Mammary epithelial cell (primary cell): Measurements from ENCODE around the gene WDR45B.

ENCODE experiments used
- CTCF ChIP-seq, 2 donors: IDR thresholded peaks in 1 of 2; conservative IDR thresholded peaks in 1 of 2; 2 replicates each; pipeline ENCODE4 v1.5.1; 2011 to 2012; ENCODE audit warnings: inconsistent platforms in 2 of 2, low read length in 2 of 2, mild to moderate bottlenecking in 2 of 2, control low read depth in 1 of 2, low read depth in 1 of 2; ENCODE audit not compliant: insufficient read depth in 1 of 2; ENCODE audit errors: extremely low read depth in 1 of 2
- EZH2 ChIP-seq: IDR thresholded peaks from 2 replicates; pipeline ENCODE4 v1.6.1; 2012; ENCODE audit warnings: low read length, inconsistent platforms, borderline replicate concordance

DNA sequence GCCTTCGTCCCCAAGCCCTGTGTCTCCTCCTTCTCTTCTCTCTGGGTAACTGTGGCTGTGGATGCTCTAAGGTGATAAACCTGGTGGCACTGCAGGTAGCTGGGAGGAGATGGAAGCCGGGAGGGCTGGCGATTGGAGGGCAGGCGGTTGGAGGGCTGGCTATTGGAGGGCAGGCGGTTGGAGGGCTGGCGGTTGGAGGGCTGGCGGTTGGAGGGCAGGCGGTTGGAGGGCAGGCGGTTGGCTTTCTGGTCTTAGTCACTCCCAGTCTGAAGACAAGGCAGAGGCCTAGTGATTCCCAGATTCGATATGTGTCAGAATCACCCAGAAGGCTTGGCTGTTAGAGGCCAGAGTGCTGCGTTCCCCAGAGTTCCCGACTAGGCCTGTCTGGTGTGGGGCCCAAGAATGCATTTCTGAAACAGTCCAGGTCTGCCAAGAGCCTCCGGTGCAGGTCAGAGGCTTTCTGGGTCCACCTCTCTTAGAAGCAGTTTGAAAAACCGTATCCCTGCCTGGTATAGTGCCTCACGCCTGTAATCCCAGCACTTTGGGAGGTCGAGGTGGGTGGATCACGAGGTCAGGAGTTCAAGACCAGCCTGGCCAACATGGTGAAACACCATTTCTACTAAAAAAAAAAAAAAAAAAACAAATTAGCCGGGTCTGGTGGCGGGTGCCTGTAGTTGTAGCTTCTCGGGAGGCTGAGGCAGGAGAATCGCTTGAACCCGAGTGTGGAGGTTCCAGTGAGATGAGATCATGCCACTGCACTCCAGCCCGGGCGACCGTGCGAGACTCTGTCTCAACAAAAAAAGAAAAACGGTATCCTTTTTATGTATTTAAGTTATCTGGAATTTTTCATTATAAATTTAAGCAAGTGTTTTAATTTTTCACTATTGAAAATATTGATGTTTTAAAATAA lies 59.7 kb downstream of the WDR45B start:
- no peak for TF ChIP-seq CTCF (conservative IDR thresholded peaks at IDR 0.05 in 1 of 2, IDR thresholded peaks at IDR 0.05 in 1 of 2; ENCODE audit: extremely low read depth in 1 of 2, insufficient read depth in 1 of 2, low read depth in 1 of 2, low read length in 2 of 2)
- TF ChIP-seq EZH2, result no peak
